Fibroblast of pulmonary artery (primary cell): ENCODE measurements around the gene HRH2.
"Not testable (repeated sequence)": the region's sequence is repeated elsewhere in the genome, so short reads cannot be mapped to it uniquely, and the experiment has no call there.

Experiments used
- DNase-seq: peaks from one replicate; pipeline ENCODE4 v3.0.0-alpha.2; 2010; ENCODE audit warnings: low read depth
- H3K4me3 ChIP-seq: replicated peaks from 2 replicates; pipeline ENCODE4 v1.5.1; 2011; ENCODE audit warnings: low read depth, mild to moderate bottlenecking, control low read depth, low read length, moderate library complexity
- TF ChIP-seq, protein P1 (sequence below): IDR thresholded peaks from 2 replicates; pipeline ENCODE4 v1.5.1; 2011; ENCODE audit warnings: mild to moderate bottlenecking, control low read depth, low read length, inconsistent platforms; ENCODE audit errors: missing control alignments

HRH2 gene

DNA sequence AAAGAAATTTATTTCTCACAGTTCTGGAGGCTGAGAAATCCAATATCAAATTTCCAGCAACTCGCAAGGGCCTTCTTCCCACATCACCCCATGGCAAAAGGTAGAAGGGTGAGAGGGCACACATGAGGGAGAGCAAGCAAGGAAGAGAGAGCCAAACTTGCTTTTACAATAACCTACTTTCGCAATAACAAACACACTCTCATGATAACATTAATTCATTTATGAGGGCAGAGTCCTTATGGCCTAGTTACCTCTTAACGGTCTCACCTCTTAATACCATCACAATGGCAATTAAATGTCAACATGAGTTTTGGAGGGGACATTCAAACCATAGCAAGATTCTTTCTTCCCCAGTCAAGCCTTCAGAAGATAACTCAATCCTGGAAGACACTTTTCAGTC is 11.6 kb upstream of the HRH2 start:
- no peak for DNase-seq
- H3K4me3 ChIP-seq = no peak overlapping the region
- TF ChIP-seq, protein P1, sequence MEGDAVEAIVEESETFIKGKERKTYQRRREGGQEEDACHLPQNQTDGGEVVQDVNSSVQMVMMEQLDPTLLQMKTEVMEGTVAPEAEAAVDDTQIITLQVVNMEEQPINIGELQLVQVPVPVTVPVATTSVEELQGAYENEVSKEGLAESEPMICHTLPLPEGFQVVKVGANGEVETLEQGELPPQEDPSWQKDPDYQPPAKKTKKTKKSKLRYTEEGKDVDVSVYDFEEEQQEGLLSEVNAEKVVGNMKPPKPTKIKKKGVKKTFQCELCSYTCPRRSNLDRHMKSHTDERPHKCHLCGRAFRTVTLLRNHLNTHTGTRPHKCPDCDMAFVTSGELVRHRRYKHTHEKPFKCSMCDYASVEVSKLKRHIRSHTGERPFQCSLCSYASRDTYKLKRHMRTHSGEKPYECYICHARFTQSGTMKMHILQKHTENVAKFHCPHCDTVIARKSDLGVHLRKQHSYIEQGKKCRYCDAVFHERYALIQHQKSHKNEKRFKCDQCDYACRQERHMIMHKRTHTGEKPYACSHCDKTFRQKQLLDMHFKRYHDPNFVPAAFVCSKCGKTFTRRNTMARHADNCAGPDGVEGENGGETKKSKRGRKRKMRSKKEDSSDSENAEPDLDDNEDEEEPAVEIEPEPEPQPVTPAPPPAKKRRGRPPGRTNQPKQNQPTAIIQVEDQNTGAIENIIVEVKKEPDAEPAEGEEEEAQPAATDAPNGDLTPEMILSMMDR = no peak

GRCh38 chr5:175649967-175650366 is 7.9 kb upstream of the HRH2 start:
- TF ChIP-seq, protein P1 = no peak
- no peak overlapping the region for H3K4me3 ChIP-seq
- DNase-seq = no peak

DNA sequence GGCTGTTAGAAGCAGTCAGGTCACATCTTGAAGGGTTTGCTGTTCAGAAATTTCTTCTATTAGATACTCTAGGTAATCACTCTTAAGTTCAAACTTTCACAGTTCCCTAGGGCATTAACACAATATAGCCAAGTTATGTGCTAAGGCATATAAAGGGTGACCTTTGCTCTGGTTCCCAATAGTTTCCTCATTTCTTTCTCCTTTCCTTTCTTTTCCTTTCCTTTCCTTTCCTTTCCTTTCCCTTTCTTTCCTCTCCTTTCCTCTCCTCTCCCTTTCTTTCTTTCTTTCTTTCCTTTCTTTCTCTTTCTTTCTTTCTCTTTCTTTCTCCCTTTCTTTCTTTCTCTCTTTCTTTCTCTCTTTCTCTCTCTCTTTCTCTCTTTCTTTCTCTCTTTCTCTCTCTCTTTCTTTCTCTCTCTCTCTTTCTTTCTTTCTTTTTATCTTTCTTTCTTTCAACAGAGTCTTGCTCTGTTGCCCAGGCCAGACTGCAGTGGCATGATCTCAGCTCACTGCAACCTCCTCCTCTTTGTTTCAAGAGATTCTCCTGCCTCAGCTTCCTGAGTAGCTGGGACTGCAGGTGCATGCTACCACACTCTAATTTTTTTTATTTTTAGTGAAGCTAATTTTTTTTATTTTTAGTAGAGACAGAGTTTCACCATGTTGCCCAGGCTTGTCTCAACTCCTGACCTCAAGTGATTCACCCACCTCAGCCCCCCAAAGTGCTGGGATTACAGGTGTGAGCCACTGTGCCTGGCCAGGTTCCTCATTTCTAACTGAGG is 7.3 kb upstream of the HRH2 start:
- not testable (repeated sequence) for H3K4me3 ChIP-seq, DNase-seq

GRCh38 chr5:175652741-175653663 is 4.9 kb upstream of the HRH2 start:
- H3K4me3 ChIP-seq = no peak overlapping the region
- no peak for DNase-seq
- TF ChIP-seq, protein P1 = no peak

DNA sequence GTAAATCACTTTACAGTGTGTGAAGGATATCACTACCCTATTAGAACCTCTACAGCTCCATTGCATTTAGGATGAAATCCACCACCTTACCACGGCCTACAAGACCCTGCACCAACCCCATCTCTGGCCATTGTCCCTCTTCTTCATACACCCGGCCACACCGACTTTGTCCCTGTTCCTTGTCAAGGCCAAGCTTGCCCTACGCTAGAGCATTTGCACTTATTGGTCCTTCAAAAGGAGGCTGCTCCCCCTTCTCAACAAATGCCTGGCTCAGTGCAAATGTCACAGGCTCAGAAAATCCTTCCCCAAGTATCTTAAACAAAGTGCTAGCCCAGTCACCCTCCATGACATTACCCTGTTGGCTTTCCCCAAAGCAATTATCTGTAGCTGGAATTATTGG is 4.1 kb upstream of the HRH2 start:
- TF ChIP-seq, protein P1 = no peak
- H3K4me3 ChIP-seq = no peak overlapping the region
- DNase-seq = no peak

DNA sequence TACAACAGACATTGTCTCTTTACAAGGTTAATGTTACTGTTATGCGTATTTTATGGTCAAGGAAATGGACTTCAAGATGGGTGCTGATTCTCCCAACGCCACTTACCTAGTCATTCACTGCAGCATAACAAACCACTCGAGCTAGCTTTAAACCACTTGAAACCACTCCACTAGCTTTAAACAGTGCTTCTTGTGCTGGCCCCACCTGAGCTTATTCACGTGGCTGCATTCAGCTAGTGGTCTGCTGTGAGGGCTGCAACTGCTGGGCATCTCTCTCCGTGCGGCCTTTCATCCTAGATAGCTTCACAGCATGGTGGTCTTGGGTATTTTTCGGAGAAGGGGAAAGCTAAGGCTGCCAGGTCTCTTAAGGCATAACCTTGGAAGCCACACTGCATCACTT is 3.5 kb upstream of the HRH2 start:
- TF ChIP-seq, protein P1 = no peak
- no peak for DNase-seq
- no peak overlapping the region for H3K4me3 ChIP-seq

GRCh38 chr5:175654807-175655206 is 3.1 kb upstream of the HRH2 start:
- H3K4me3 ChIP-seq = no peak overlapping the region
- no peak for DNase-seq
- TF ChIP-seq, protein P1 = no peak
